Smooth muscle cell of the brain vasculature (primary cell): ENCODE measurements around the gene BTN2A1.
"Not testable (repeated sequence)": the region's sequence is repeated elsewhere in the genome, so short reads cannot be mapped to it uniquely, and the experiment has no call there.

Source experiments
- DNase-seq: peaks from one replicate; pipeline ENCODE4 v3.0.0-alpha.2; 2012; ENCODE audit warnings: low read depth, low spot score

Gene BTN2A1

GRCh38 chr6:26493258-26493657 is 35.5 kb downstream of the BTN2A1 start:
- no peak for DNase-seq

GRCh38 chr6:26494117-26494516 is 36.4 kb downstream of the BTN2A1 start:
- no peak for DNase-seq

GRCh38 chr6:26495281-26495680 is 37.5 kb downstream of the BTN2A1 start:
- no peak for DNase-seq

- DNase-seq: no peak
Measured at GRCh38 chr6:26497610-26498009, 39.9 kb downstream of the BTN2A1 start.

- no peak for DNase-seq
Measured at GRCh38 chr6:26500102-26500501, 42.3 kb downstream of the BTN2A1 start, which contains the start of gene BTN1A1. Gene BTN1A1 (plus strand): TSS chr6:26500303. CDS start chr6:26501287, 984 bp downstream.

GRCh38 chr6:26501482-26501986 is 43.8 kb downstream of the BTN2A1 start:
- no peak for DNase-seq

GRCh38 chr6:26502165-26502564 is 44.4 kb downstream of the BTN2A1 start:
- DNase-seq: no peak

GRCh38 chr6:26502626-26503025 is 44.9 kb downstream of the BTN2A1 start:
- no peak for DNase-seq

- DNase-seq: no peak
Measured at GRCh38 chr6:26507658-26508057, 49.9 kb downstream of the BTN2A1 start.

GRCh38 chr6:26511033-26511432 is 53.3 kb downstream of the BTN2A1 start:
- not testable (repeated sequence) for DNase-seq

GRCh38 chr6:26514984-26515383 is 57.2 kb downstream of the BTN2A1 start:
- no peak for DNase-seq

- no peak for DNase-seq
Measured at GRCh38 chr6:26516481-26517427, 59.0 kb downstream of the BTN2A1 start.
